ENCODE results near the gene CHCHD4. TPM values are rescaled to one million over a fixed set of nuclear protein-coding genes. Genes with fewer than 3 reads are reported as not detected.

Gene CHCHD4
- total and polyA plus RNA-seq, 9 donors, result 10.1 to 22.2 (median 12.2) TPM

GRCh38 chr3:14156201-14156600 lies 31.5 kb upstream of the CHCHD4 start:
- Histone ChIP-seq H3K4me1 (ENCODE audit: insufficient read depth) (no peaks in the 10 kb centered on the region), H3K9me3 (no peaks in the 10 kb centered on the region), H3K4me3 (no peak overlapping the region), H3K27ac (no peak overlapping the region), H3K36me3 (no peaks in the 10 kb centered on the region), H3K27me3 (no peaks in the 10 kb centered on the region)
- 95 to 97% (median 95%) methylated on average over 7 of the region's 7 CpGs for WGBS, 3 donors
- DNase-seq, result no peak
- no peak for TF ChIP-seq EP300 (IDR thresholded peaks at IDR 0.05)
- TF ChIP-seq CTCF (IDR thresholded peaks at IDR 0.05), result no peak
- no peak for TF ChIP-seq POLR2A (IDR thresholded peaks at IDR 0.05)
- intact Hi-C loops (cut with DNase I), result no loop called here

DNA sequence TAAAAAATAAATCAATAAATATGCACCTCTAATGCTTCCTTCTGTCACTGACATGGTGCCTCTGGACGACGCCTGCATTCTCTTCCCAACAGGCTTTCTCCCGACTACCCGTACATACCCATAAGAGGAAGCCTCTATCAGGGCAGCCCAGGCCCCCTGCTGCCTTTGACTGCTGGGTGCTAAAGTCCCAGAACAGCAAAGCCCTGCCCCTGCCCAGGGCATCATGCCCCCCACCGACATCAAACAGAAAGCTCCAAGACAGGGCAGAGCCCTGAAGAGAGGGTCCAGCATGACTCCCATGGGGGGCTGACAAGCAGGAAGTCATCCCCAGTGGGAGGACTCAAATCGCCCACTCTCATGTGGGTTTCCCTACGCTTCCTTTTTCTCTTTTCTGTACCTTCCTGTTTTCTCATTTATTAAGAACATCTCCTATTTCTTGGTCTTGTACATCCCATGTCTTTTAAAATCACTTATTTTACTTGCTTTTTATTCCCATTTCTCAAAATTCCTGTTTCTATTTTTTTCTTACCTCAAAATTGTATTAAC lies 30.3 kb upstream of the CHCHD4 start:
- DNase-seq, result no peak
- H3K27ac ChIP-seq, result no peak overlapping the region
- no peak overlapping the region for H3K4me3 ChIP-seq
- no peaks in the 10 kb centered on the region for H3K4me1 ChIP-seq (ENCODE audit: insufficient read depth)
- TF ChIP-seq CTCF (IDR thresholded peaks at IDR 0.05) (no peak), POLR2A (IDR thresholded peaks at IDR 0.05) (no peak), EP300 (IDR thresholded peaks at IDR 0.05) (no peak)
- WGBS, 3 donors, result 88 to 92% (median 89%) methylated on average over 7 of the region's 7 CpGs
- no peaks in the 10 kb centered on the region for H3K36me3 ChIP-seq
- intact Hi-C loops (cut with DNase I), result no loop called here
- H3K27me3 ChIP-seq, result no peaks in the 10 kb centered on the region
- no peaks in the 10 kb centered on the region for H3K9me3 ChIP-seq

- Histone ChIP-seq H3K36me3 (no peaks in the 10 kb centered on the region), H3K4me1 (ENCODE audit: insufficient read depth) (no peaks in the 10 kb centered on the region), H3K4me3 (no peak overlapping the region), H3K9me3 (no peaks in the 10 kb centered on the region), H3K27ac (no peak overlapping the region), H3K27me3 (no peaks in the 10 kb centered on the region)
- TF ChIP-seq CTCF (IDR thresholded peaks at IDR 0.05) (no peak), EP300 (IDR thresholded peaks at IDR 0.05) (no peak), POLR2A (IDR thresholded peaks at IDR 0.05) (no peak)
- no peak for DNase-seq
- WGBS, 3 donors, result 87 to 95% (median 93%) methylated on average over 5 of the region's 5 CpGs
- intact Hi-C loops (cut with DNase I), result no loop called here
These were observed 29.6 kb upstream of the CHCHD4 start for GRCh38 chr3:14154276-14154675.

- H3K36me3 ChIP-seq, result no peaks in the 10 kb centered on the region
- intact Hi-C loops (cut with DNase I), result no loop called here
- TF ChIP-seq POLR2A (IDR thresholded peaks at IDR 0.05), result no peak
- TF ChIP-seq CTCF (IDR thresholded peaks at IDR 0.05), result no peak
- TF ChIP-seq EP300 (IDR thresholded peaks at IDR 0.05), result no peak
These were observed 29.0 kb upstream of the CHCHD4 start for GRCh38 chr3:14153663-14154062.

More at GRCh38 chr3:14153663-14154062, 29.0 kb upstream of the CHCHD4 start:
- Histone ChIP-seq H3K27ac (no peak overlapping the region), H3K4me1 (ENCODE audit: insufficient read depth) (no peaks in the 10 kb centered on the region), H3K9me3 (no peaks in the 10 kb centered on the region), H3K4me3 (no peak overlapping the region), H3K27me3 (no peaks in the 10 kb centered on the region)
- WGBS, 3 donors, result 89 to 95% (median 91%) methylated on average over 6 of the region's 6 CpGs
- no peak for DNase-seq

Measured in ovary (tissue), 9 donors.